Hypothalamus (tissue), 51 donors: ENCODE measurements around the gene ZNF507.
"Not testable (repeated sequence)": the region's sequence is repeated elsewhere in the genome, so short reads cannot be mapped to it uniquely, and the experiment has no call there.

Experiments
- DNase-seq, 51 donors: peaks; one replicate each; lab custom pipeline; 2025; lab: John Stamatoyannopoulos, UW

ZNF507 gene

DNA sequence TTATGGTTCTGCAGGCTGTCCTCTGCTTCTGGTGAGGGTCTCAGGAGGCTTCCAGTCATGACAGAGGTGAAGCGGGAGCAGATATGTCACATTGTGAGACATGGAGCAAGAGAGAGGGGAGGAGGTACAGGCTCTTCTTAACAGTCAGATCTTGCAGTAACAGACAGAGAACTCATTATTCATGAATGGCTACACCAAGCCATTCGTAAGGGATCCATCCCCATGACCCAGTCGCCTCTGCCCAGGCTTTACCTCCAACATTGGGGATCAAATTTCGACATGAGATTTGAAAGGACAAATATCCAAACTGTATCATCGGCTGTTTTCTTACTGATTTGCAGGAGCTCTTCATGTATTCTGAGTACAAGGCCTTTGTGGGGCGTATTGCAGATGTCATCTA is 21.7 kb downstream of the ZNF507 start:
- no peak for DNase-seq

DNA sequence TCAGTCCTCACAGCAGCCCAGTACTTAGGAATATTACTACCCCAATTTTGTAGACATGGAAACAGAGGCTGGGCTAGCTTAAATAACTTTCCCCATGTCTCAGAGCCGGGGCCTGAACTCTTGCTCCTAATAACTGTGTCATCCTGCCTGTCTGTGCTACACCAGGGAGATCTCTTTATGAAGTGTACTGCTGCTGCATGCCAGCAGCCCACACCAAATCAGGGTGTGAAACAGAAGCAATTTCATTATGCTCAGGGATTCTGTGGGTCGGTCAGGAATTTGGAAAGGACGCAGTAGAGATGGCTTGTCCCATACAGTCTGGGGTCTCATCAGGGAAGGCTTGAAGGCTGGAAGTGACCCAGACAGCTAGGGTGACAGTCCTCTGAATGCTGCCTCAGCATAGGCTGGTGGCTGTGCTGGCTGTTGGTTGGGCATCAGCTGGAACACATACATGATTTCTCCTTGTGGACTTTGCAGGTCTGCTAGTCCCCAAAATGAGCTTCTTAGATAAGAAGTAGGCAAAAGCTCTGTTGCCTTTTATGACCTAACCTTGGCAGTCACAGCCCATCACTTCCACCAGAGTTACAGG is 22.6 kb downstream of the ZNF507 start:
- DNase-seq = no peak

DNA sequence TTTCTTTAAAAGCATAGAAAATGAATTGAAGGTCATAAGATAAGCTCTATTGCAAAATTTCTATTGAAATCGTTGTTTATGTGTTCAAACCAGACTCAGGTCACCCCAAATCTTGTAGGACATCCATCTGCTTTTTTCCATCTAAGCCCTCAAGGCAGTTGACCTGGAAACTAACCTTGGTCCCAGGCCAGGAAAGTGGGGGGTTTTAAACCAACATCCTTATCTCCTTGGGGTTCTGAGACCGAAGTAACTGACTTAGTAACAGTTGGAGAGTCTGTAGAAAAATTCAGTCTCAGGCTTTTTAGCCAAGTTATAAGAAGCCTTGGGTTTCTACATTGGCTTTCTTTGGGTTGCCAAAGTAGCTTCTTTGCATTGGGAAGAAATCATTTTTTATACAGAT is 23.4 kb downstream of the ZNF507 start:
- no peak for DNase-seq

- no peak for DNase-seq
Observed at GRCh38 chr19:32372726-32373517, 27.5 kb downstream of the ZNF507 start.

GRCh38 chr19:32373585-32374295 is 28.3 kb downstream of the ZNF507 start:
- DNase-seq = peak in 14 of 51 donors; percentile 7 to 48 (median 18)

- DNase-seq = not testable (repeated sequence)
Observed at GRCh38 chr19:32374362-32374761, 29.0 kb downstream of the ZNF507 start.

DNA sequence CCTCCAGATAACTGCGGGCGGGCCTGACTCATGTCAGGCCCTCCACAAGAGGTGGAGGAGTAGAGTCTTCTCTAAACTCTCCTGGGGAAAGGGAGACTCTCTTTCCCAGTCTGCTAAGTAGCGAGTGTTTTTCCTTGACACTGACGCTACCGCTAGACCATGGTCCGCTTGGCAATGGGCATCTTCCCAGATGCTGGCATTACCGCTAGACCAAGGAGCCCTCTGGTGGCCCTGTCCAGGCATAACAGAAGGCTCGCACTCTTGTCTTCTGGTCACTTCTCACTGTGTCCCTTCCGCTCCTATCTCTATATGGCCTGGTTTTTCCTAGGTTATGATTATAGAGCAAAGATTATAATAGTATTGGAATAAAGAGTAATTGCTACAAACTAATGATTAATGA is 31.7 kb downstream of the ZNF507 start:
- DNase-seq = peak in 8 of 51 donors; percentile 10 to 43 (median 16)

DNA sequence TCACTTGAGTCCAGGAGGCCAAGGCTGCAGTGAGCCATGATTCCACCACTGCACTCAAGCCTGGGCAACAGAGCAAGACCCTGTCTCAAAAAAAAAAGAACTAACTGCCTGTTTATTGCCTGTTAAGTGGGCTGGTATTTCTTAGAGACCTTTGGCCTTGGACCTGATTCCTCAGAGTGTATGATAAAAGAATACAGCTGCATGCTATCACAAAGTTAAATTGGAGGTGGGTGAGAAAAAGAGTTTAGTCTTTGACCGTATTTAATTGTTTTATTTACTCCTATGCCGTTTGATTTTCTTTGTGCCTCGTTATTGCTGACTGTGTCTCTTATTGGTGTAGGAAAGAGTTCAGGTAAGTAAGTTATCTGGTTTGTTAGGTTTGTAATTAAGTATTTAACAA is 34.9 kb downstream of the ZNF507 start:
- DNase-seq = no peak

- no peak for DNase-seq
Observed at GRCh38 chr19:32387701-32388392, 42.4 kb downstream of the ZNF507 start.

DNA sequence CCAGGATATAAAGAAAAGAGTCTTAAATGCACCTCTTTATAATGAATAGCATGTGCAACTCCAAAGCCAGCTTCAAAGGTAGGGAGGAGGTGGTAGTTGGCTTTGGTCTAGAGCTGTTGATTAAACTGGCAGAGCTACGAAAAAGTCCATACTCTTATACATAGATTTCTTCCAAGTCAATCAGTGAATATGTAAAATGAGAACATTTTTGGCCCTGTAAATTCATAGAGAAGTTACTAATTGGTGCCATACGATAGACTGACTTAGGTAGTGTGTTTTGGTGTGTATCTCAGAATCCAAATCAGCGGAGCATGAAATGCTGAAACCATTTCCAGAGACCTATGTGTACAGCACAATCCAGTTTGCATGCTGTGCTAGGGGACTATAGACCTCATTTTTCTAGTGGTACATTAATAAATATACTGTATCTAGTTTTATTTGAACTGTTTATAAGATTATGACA is 43.0 kb downstream of the ZNF507 start:
- DNase-seq = no peak

DNA sequence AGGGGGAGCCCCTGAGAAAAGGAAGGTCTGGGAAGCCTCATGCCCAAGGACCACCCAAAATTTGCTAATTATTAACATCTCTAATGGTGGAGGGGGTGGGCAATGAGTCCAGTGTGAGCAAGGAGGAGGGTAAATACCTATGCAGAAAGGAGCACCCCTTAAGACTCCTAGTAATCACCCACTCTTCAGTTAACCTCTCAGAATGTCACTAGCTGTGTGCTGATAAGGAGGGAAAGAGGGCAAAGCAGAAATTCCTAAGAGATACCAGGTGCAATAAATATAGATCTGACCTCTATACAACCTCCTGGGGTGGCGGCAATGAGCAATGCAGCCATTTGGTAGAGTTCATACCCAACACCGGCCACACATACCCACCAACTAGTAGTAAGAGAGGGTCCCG is 47.5 kb downstream of the ZNF507 start:
- DNase-seq = no peak

DNA sequence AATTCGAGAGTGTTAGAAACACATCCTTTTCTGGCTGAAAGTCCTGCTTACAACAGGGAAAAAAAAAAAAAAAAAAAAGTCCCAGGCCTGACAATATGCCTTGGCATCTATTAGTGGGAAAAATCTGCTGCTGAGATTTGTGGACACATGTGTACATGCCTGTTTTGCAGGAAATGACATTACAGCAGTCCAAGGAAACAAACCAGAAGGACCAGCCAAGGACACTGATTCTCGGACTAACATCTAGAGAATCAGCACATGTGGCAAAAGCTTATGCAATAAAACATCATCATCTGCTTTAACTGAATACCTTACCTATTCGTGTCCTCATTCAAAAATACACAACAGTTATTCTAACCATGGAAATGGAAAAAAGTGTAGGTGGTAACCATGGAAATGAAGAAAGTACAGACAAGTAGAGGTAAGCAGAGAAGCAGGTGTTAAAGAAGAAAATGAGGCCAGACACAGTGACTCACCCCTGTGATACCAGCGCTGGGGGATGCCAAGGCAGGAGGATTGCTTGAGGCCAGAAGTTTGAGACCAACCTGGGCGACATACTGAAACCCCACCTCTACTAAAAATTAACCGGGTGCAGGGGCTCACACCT is 50.7 kb downstream of the ZNF507 start:
- DNase-seq = peak in 1 of 51 donors; percentile 59

DNA sequence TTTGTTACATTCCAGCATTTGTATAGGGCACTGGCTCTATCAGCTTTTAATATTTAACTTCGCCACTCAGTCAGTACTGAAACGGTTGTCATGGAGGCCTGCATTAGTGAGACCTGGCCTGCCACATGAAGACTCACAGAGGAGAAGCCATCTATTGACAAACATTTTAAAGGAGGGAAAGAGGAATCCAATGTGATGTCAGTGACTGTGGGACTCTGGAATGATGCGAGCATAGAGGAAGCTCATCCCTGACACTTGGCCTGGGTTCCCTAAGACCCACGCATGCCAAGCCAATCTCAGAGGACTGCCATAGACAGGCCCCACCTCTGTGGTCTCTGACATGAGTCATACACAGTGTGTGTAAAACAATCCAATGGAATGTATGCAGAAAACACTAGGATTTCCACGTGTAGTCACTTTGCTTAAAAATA is 52.3 kb downstream of the ZNF507 start:
- no peak for DNase-seq

DNA sequence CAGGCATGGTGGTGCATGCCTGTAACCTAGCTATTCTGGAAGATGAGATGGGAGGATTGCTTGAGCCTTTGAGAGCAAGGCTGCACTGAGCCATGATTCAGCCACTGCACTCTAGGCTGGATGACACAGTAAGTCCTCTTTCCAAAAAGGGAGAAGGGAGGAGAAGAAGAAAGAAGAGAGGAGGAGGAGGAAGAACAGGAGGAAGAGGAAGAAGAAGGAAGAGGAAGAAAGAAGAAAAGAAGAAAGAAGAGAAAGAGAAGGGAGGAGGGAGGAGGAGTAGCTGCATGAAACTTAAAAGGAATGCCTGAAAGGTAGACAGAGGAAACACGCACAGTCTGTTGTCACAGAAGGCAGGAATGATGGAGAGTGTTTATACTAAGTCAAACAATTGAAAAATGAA is 56.6 kb downstream of the ZNF507 start:
- no peak for DNase-seq

- DNase-seq = no peak
Observed at GRCh38 chr19:32403291-32403995, 58.0 kb downstream of the ZNF507 start.

- DNase-seq = peak in 1 of 51 donors; percentile 10
Observed at GRCh38 chr19:32404213-32404932, 59.0 kb downstream of the ZNF507 start.

- peak in 49 of 51 donors; percentile 22 to 84 (median 65) for DNase-seq
Observed at GRCh38 chr19:32404933-32405430, 59.6 kb downstream of the ZNF507 start.

DNA sequence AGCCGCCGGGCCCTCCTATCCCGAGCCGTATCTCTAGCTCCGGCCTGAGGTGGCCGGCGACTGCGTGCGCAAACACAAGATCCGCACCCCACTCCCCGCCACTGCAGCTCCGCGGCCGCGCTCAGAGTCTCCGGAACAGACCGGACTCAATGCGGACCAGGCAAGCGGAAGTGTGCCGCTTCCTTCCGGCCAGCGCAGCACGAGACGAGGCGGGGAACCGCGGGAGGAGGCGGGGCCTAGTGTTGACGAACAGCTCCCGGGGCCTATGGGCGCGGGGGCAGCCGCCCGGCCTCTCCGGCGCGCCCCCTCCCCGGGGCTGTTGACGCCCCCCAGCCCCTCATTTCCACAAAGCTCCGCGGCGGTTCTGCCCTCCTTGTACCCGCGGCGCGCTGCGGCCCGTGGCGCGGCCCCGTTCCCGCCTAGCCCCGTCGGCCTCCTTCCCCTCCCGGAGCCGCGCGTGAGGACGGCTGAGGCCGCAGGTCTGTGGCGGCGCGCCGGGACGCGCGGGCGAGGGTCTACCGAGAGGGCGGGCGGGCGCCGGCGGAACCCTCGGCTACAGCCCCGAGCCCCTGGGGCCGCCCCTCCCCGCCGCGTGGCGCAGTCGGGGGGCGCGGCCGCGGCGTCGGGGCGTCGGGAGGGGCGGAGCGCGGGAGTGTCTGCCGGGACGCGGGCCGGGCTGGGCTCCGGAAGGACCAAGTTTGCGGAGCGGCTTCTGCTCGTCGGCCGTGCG is 60.2 kb downstream of the ZNF507 start, which contains the start of gene DPY19L3:
Gene DPY19L3, plus strand, starts transcription at position 340 of the 730 bp plus-strand sequence. CDS start 2,484 bp downstream, outside the sequence.
- DNase-seq = peak; percentile 67 to 97 (median 92)
